Esophagus squamous epithelium (tissue), 4 donors: ENCODE measurements around the gene ZSWIM4.

Source experiments
- CTCF ChIP-seq, 6 experiments: fragments of 450-650 bp in 4 of 6; fragments of 200-600 bp in 2 of 6; sonication (generic) in 2 of 6; IDR thresholded peaks; one replicate each; pipeline ENCODE4 v1.5.1; 2016 to 2019; ENCODE audit warnings: antibody characterized with exemption in 6 of 6, mild to moderate bottlenecking in 4 of 6, moderate library complexity in 4 of 6
- POLR2A ChIP-seq, 4 donors: fragments of 450-650 bp; IDR thresholded peaks; one replicate each; pipeline ENCODE4 v1.6.1; 2017; ENCODE audit warnings: antibody characterized with exemption in 4 of 4, mild to moderate bottlenecking in 4 of 4, moderate library complexity in 3 of 4

DNA sequence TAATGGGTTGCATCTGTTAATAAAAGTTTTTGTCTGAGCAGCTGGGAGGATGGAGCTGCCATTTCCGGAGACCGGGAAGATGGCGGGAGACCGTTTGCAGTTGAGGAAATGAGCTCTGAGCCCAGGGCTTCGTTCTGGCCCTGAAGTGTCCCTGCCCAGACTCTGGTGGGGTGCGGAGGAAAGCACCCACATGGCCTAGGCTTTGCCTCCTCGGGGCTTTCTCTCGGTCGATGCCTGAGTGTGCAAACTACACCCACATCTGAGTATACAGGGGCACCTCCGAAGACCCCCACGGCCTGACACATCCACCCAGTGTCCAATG, 66.1 kb downstream of the ZSWIM4 start:
- TF ChIP-seq POLR2A (IDR thresholded peaks at IDR 0.05) (no peak), CTCF (IDR thresholded peaks at IDR 0.05) (no peak)
